ENCODE results near the gene LRPAP1.

The LRPAP1 gene

GRCh38 chr4:3475713-3476260 lies 56.4 kb downstream of the LRPAP1 start:
- H3K27me3 ChIP-seq (ENCODE audit: insufficient read depth, insufficient read length), result peaks cover 87% of the 10 kb centered on the region

GRCh38 chr4:3475041-3475712 lies 57.0 kb downstream of the LRPAP1 start:
- Histone ChIP-seq H3K9ac (ENCODE audit: insufficient read length, low read depth) (peak overlapping the region; percentile 42), H3K9me3 (ENCODE audit: insufficient read depth, low read length) (no peaks in the 10 kb centered on the region), H3K4me3 (ENCODE audit: insufficient read length, low read depth) (no peak overlapping the region), H3K36me3 (ENCODE audit: insufficient read depth, insufficient read length, low read length) (no peaks in the 10 kb centered on the region), H3K27me3 (ENCODE audit: insufficient read depth, insufficient read length) (peaks cover 93% of the 10 kb centered on the region), H3K4me1 (ENCODE audit: insufficient read depth, insufficient read length) (peaks cover 38% of the 10 kb centered on the region)
- TF ChIP-seq SUZ12 (IDR thresholded peaks at IDR 0.05; ENCODE audit: extremely low read depth, insufficient read depth, insufficient read length) (no peak), ZNF274 (IDR thresholded peaks at IDR 0.05; ENCODE audit: low read depth, low read length) (no peak), YY1 (IDR thresholded peaks at IDR 0.05; ENCODE audit: insufficient read depth, insufficient read length) (no peak)
- no peak for DNase-seq (ENCODE audit: low read depth, low spot score)

More at GRCh38 chr4:3475713-3476260, 56.4 kb downstream of the LRPAP1 start:
- Histone ChIP-seq H3K9me3 (ENCODE audit: insufficient read depth, low read length) (no peaks in the 10 kb centered on the region), H3K36me3 (ENCODE audit: insufficient read depth, insufficient read length, low read length) (no peaks in the 10 kb centered on the region), H3K4me1 (ENCODE audit: insufficient read depth, insufficient read length) (peaks cover 33% of the 10 kb centered on the region), H3K4me3 (ENCODE audit: insufficient read length, low read depth) (no peak overlapping the region), H3K9ac (ENCODE audit: insufficient read length, low read depth) (no peak overlapping the region)
- no peak for TF ChIP-seq ZNF274 (IDR thresholded peaks at IDR 0.05; ENCODE audit: low read depth, low read length)
- TF ChIP-seq SUZ12 (IDR thresholded peaks at IDR 0.05; ENCODE audit: extremely low read depth, insufficient read depth, insufficient read length), result no peak
- TF ChIP-seq YY1 (IDR thresholded peaks at IDR 0.05; ENCODE audit: insufficient read depth, insufficient read length), result no peak
- DNase-seq (ENCODE audit: low read depth, low spot score), result no peak

- TF ChIP-seq YY1 (IDR thresholded peaks at IDR 0.05; ENCODE audit: insufficient read depth, insufficient read length) (no peak), ZNF274 (IDR thresholded peaks at IDR 0.05; ENCODE audit: low read depth, low read length) (no peak), SUZ12 (IDR thresholded peaks at IDR 0.05; ENCODE audit: extremely low read depth, insufficient read depth, insufficient read length) (no peak)
- Histone ChIP-seq H3K4me1 (ENCODE audit: insufficient read depth, insufficient read length) (peaks cover 31% of the 10 kb centered on the region), H3K27me3 (ENCODE audit: insufficient read depth, insufficient read length) (peaks cover 98% of the 10 kb centered on the region), H3K9me3 (ENCODE audit: insufficient read depth, low read length) (no peaks in the 10 kb centered on the region), H3K9ac (ENCODE audit: insufficient read length, low read depth) (no peak overlapping the region), H3K36me3 (ENCODE audit: insufficient read depth, insufficient read length, low read length) (no peaks in the 10 kb centered on the region), H3K4me3 (ENCODE audit: insufficient read length, low read depth) (no peak overlapping the region)
- DNase-seq (ENCODE audit: low read depth, low spot score), result no peak
Observed at GRCh38 chr4:3473996-3474765, 58.0 kb downstream of the LRPAP1 start.

GRCh38 chr4:3473181-3473950 lies 58.9 kb downstream of the LRPAP1 start:
- H3K27me3 ChIP-seq (ENCODE audit: insufficient read depth, insufficient read length), result peaks cover 98% of the 10 kb centered on the region
- peaks cover 24% of the 10 kb centered on the region for H3K4me1 ChIP-seq (ENCODE audit: insufficient read depth, insufficient read length)
- DNase-seq (ENCODE audit: low read depth, low spot score), result no peak
- H3K4me3 ChIP-seq (ENCODE audit: insufficient read length, low read depth), result no peak overlapping the region
- H3K9me3 ChIP-seq (ENCODE audit: insufficient read depth, low read length), result no peaks in the 10 kb centered on the region
- no peak overlapping the region for H3K9ac ChIP-seq (ENCODE audit: insufficient read length, low read depth)
- no peak for TF ChIP-seq ZNF274 (IDR thresholded peaks at IDR 0.05; ENCODE audit: low read depth, low read length)
- H3K36me3 ChIP-seq (ENCODE audit: insufficient read depth, insufficient read length, low read length), result no peaks in the 10 kb centered on the region

- Histone ChIP-seq H3K4me1 (ENCODE audit: insufficient read depth, insufficient read length) (peaks cover 21% of the 10 kb centered on the region), H3K36me3 (ENCODE audit: insufficient read depth, insufficient read length, low read length) (no peaks in the 10 kb centered on the region), H3K27me3 (ENCODE audit: insufficient read depth, insufficient read length) (peaks cover 97% of the 10 kb centered on the region), H3K9ac (ENCODE audit: insufficient read length, low read depth) (no peak overlapping the region), H3K4me3 (ENCODE audit: insufficient read length, low read depth) (no peak overlapping the region), H3K9me3 (ENCODE audit: insufficient read depth, low read length) (no peaks in the 10 kb centered on the region)
- no peak for DNase-seq (ENCODE audit: low read depth, low spot score)
- TF ChIP-seq ZNF274 (IDR thresholded peaks at IDR 0.05; ENCODE audit: low read depth, low read length) (no peak), YY1 (IDR thresholded peaks at IDR 0.05; ENCODE audit: insufficient read depth, insufficient read length) (no peak), SUZ12 (IDR thresholded peaks at IDR 0.05; ENCODE audit: extremely low read depth, insufficient read depth, insufficient read length) (no peak)
Observed at GRCh38 chr4:3472411-3473141, 59.6 kb downstream of the LRPAP1 start.

GRCh38 chr4:3471886-3472285 lies 60.3 kb downstream of the LRPAP1 start:
- DNase-seq (ENCODE audit: low read depth, low spot score), result no peak
- peaks cover 15% of the 10 kb centered on the region for H3K4me1 ChIP-seq (ENCODE audit: insufficient read depth, insufficient read length)
- no peaks in the 10 kb centered on the region for H3K36me3 ChIP-seq (ENCODE audit: insufficient read depth, insufficient read length, low read length)
- no peak overlapping the region for H3K9ac ChIP-seq (ENCODE audit: insufficient read length, low read depth)
- H3K4me3 ChIP-seq (ENCODE audit: insufficient read length, low read depth), result no peak overlapping the region
- no peaks in the 10 kb centered on the region for H3K9me3 ChIP-seq (ENCODE audit: insufficient read depth, low read length)
- no peak for TF ChIP-seq SUZ12 (IDR thresholded peaks at IDR 0.05; ENCODE audit: extremely low read depth, insufficient read depth, insufficient read length)
- TF ChIP-seq YY1 (IDR thresholded peaks at IDR 0.05; ENCODE audit: insufficient read depth, insufficient read length), result no peak
- TF ChIP-seq ZNF274 (IDR thresholded peaks at IDR 0.05; ENCODE audit: low read depth, low read length), result no peak
- peaks cover 91% of the 10 kb centered on the region for H3K27me3 ChIP-seq (ENCODE audit: insufficient read depth, insufficient read length)

Data from NT2/D1 (cell line).